ENCODE measurements around the gene DMXL2.
A peak's percentile ranks its signal among the peaks of the same experiment; 100 is the strongest.
"Not testable (repeated sequence)": the region's sequence is repeated elsewhere in the genome, so short reads cannot be mapped to it uniquely, and the experiment has no call there.

DMXL2 gene

GRCh38 chr15:51447855-51448621 lies 174.5 kb downstream of the DMXL2 start:
- DNase-seq: no peak
- intact Hi-C loops (cut with DNase I): no loop called here

- DNase-seq; intact Hi-C loops (cut with DNase I): not testable (repeated sequence)
Measured at GRCh38 chr15:51446029-51446744, 176.4 kb downstream of the DMXL2 start.

GRCh38 chr15:51444807-51445206 lies 177.8 kb downstream of the DMXL2 start:
- no peak for DNase-seq
- intact Hi-C loops (cut with DNase I): no loop called here

GRCh38 chr15:51444112-51444511 lies 178.5 kb downstream of the DMXL2 start:
- DNase-seq: no peak
- intact Hi-C loops (cut with DNase I): no loop called here

- intact Hi-C loops (cut with DNase I): no loop called here
- DNase-seq: peak in 1 of 42 donors; percentile 3
Measured at GRCh38 chr15:51443282-51443914, 179.2 kb downstream of the DMXL2 start.

GRCh38 chr15:51438526-51438925 lies 184.0 kb downstream of the DMXL2 start:
- intact Hi-C loops (cut with DNase I): no loop called here
- no peak for DNase-seq

- no peak for DNase-seq
- intact Hi-C loops (cut with DNase I): no loop called here
Measured at GRCh38 chr15:51425517-51426040, 197.0 kb downstream of the DMXL2 start.

GRCh38 chr15:51424780-51425179 lies 197.8 kb downstream of the DMXL2 start:
- intact Hi-C loops (cut with DNase I): no loop called here
- DNase-seq: no peak

- DNase-seq; intact Hi-C loops (cut with DNase I): not testable (repeated sequence)
Measured at GRCh38 chr15:51423040-51423439, 199.5 kb downstream of the DMXL2 start.

- intact Hi-C loops (cut with DNase I): no loop called here
Measured at GRCh38 chr15:51416129-51416528, 206.4 kb downstream of the DMXL2 start.

GRCh38 chr15:51414256-51414860 lies 208.2 kb downstream of the DMXL2 start:
- intact Hi-C loops (cut with DNase I): no loop called here
- DNase-seq: peak in 1 of 42 donors; percentile 19

More at GRCh38 chr15:51416129-51416528, 206.4 kb downstream of the DMXL2 start:
- no peak for DNase-seq

GRCh38 chr15:51405693-51406523 lies 216.7 kb downstream of the DMXL2 start:
- intact Hi-C loops (cut with DNase I): no loop called here
- DNase-seq: peak in 6 of 42 donors; percentile 27 to 41 (median 37)

- peak in 2 of 42 donors; percentile 25 to 39 for DNase-seq
- intact Hi-C loops (cut with DNase I): no loop called here
Measured at GRCh38 chr15:51403946-51404695, 218.4 kb downstream of the DMXL2 start.

- intact Hi-C loops (cut with DNase I): no loop called here
- DNase-seq: peak in 14 of 42 donors; percentile 38 to 69 (median 50)
Measured at GRCh38 chr15:51403072-51403878, 219.3 kb downstream of the DMXL2 start.

GRCh38 chr15:51401872-51402517 lies 220.6 kb downstream of the DMXL2 start:
- intact Hi-C loops (cut with DNase I): no loop called here
- DNase-seq: peak; percentile 30 to 83 (median 60)

GRCh38 chr15:51401051-51401780 lies 221.4 kb downstream of the DMXL2 start:
- DNase-seq: peak in 2 of 42 donors; percentile 23 to 37
- intact Hi-C loops (cut with DNase I): no loop called here

Measured in head of caudate nucleus (tissue), 42 donors.